H1 (cell line): ENCODE results near the gene TSPAN33. TPM values are rescaled to one million over a fixed set of nuclear protein-coding genes. Genes with fewer than 3 reads are reported as not detected.

Experiments used
- CTCF ChIA-PET: fragments of 300-600 bp; sonication (Branson Sonifier 250); formaldehyde crosslinking; loops from one replicate; lab custom pipeline; 2021; ENCODE audit not compliant: partially characterized antibody; lab: Charles Lee
- POLR2A ChIA-PET: fragments of 300-600 bp; sonication (Branson Sonifier 250); formaldehyde crosslinking; loops from one replicate; lab custom pipeline; 2021; ENCODE audit warnings: inconsistent platforms; ENCODE audit not compliant: partially characterized antibody; lab: Charles Lee
- DNase-seq, 2 experiments: peaks; one replicate each; pipeline versions ENCODE4 v3.0.0 to v3.0.0-alpha.2; 2010 to 2022; ENCODE audit warnings: low spot score in 2 of 2, low read depth in 1 of 2, mixed read lengths in 1 of 2
- FAIRE-seq: peaks from 2 replicates; lab custom pipeline; 2011; peaks lifted over from hg19 to GRCh38; lab: Jason Lieb, UNC
- H2AFZ ChIP-seq: 2 replicates; pipeline ENCODE4 v1.8.1; 2012; ENCODE audit warnings: low read length, inconsistent platforms
- H2AK5ac ChIP-seq: 2 replicates; pipeline ENCODE4 v1.6.1; 2013; ENCODE audit warnings: low read depth, low read length
- H2BK120ac ChIP-seq: replicated peaks from 2 replicates; pipeline ENCODE3; 2013; ENCODE audit warnings: low read depth, low read length, inconsistent platforms
- H2BK12ac ChIP-seq: 2 replicates; pipeline ENCODE4 v1.6.1; 2013; ENCODE audit warnings: low read depth, low read length
- H2BK15ac ChIP-seq: 2 replicates; pipeline ENCODE4 v1.6.1; 2013; ENCODE audit warnings: low read length
- H2BK20ac ChIP-seq: 2 replicates; pipeline ENCODE4 v1.6.1; 2013; ENCODE audit warnings: low read length
- H2BK5ac ChIP-seq: 2 replicates; pipeline ENCODE4 v1.6.1; 2013; ENCODE audit warnings: low read depth, low read length
- H3K14ac ChIP-seq: 2 replicates; pipeline ENCODE4 v1.6.1; 2013; ENCODE audit warnings: inconsistent platforms; ENCODE audit not compliant: insufficient read length
- H3K18ac ChIP-seq: 2 replicates; pipeline ENCODE4 v1.6.1; 2013; ENCODE audit warnings: low read length; ENCODE audit errors: extremely low read depth
- H3K23ac ChIP-seq: 2 replicates; pipeline ENCODE4 v1.6.1; 2013; ENCODE audit warnings: inconsistent platforms; ENCODE audit not compliant: insufficient read length
- H3K23me2 ChIP-seq: 2 replicates; pipeline ENCODE4 v1.6.1; 2013; ENCODE audit warnings: low read depth, low read length
- H3K27ac ChIP-seq: 2 replicates; pipeline ENCODE4 v1.6.1; 2011; ENCODE audit warnings: low read depth, low read length, inconsistent platforms
- H3K27me3 ChIP-seq, 4 experiments: replicated peaks in 1 of 4; 1 replicate in 1 of 4; 2 replicates in 3 of 4; pipeline versions ENCODE4 v1.6.1 to v1.8.1; 2011 to 2013; ENCODE audit warnings: low read length in 3 of 4, mild to moderate bottlenecking in 3 of 4, inconsistent platforms in 2 of 4, mixed read lengths in 2 of 4, moderate library complexity in 1 of 4; ENCODE audit not compliant: control insufficient read depth in 3 of 4, insufficient read depth in 3 of 4; ENCODE audit errors: extremely low read depth in 1 of 4
- H3K36me3 ChIP-seq, 4 experiments: 2 replicates each; pipeline versions ENCODE4 v1.6.1 to v1.8.1; 2011 to 2013; ENCODE audit warnings: mild to moderate bottlenecking in 4 of 4, low read length in 3 of 4, moderate library complexity in 2 of 4, control low read depth in 1 of 4, inconsistent platforms in 1 of 4; ENCODE audit not compliant: insufficient read depth in 4 of 4, control insufficient read depth in 2 of 4
- H3K4ac ChIP-seq: replicated peaks from 2 replicates; pipeline ENCODE3; 2013; ENCODE audit warnings: low read length, low read depth, mixed read lengths, inconsistent platforms; ENCODE audit not compliant: insufficient read length
- H3K4me1 ChIP-seq, 4 experiments: replicated peaks in 1 of 4; 1 replicate in 1 of 4; 2 replicates in 3 of 4; pipeline versions ENCODE4 v1.6.1 to v1.8.1; 2011 to 2013; ENCODE audit warnings: low read length in 3 of 4, inconsistent platforms in 2 of 4, mixed read lengths in 1 of 4; ENCODE audit not compliant: insufficient read depth in 4 of 4, control insufficient read depth in 3 of 4
- H3K4me2 ChIP-seq, 2 experiments: 2 replicates each; pipeline versions ENCODE4 v1.6.1 to v1.8.1; 2011 to 2013; ENCODE audit warnings: low read depth in 2 of 2, low read length in 2 of 2, control low read depth in 1 of 2, inconsistent platforms in 1 of 2, mild to moderate bottlenecking in 1 of 2; ENCODE audit not compliant: insufficient read depth in 1 of 2
- H3K4me3 ChIP-seq, 4 experiments: fragments of 200-600, 300-600 bp in 1 of 4; sonication (generic), shearing (Covaris generic), sonication (Bioruptor Twin) in 1 of 4; 2 replicates each; pipeline versions ENCODE4 v1.5.1 to v1.8.1; 2011 to 2016; ENCODE audit warnings: low read length in 4 of 4, low read depth in 3 of 4, control low read depth in 2 of 4, inconsistent platforms in 2 of 4, mild to moderate bottlenecking in 2 of 4, mixed read lengths in 1 of 4, moderate library complexity in 1 of 4; ENCODE audit not compliant: insufficient read depth in 2 of 4; ENCODE audit errors: extremely low read depth in 1 of 4
- H3K56ac ChIP-seq: replicated peaks from 2 replicates; pipeline ENCODE3; 2013; ENCODE audit warnings: low read depth, mild to moderate bottlenecking, mixed read lengths, low read length, inconsistent platforms; ENCODE audit not compliant: insufficient read length
- H3K79me1 ChIP-seq: 2 replicates; pipeline ENCODE4 v1.6.1; 2013; ENCODE audit warnings: low read depth, low read length, control low read depth
- H3K79me2 ChIP-seq, 2 experiments: 2 replicates each; pipeline versions ENCODE4 v1.6.1 to v1.8.1; 2012 to 2013; ENCODE audit warnings: low read length in 2 of 2, mild to moderate bottlenecking in 2 of 2, inconsistent platforms in 1 of 2; ENCODE audit not compliant: insufficient read depth in 2 of 2, control insufficient read depth in 1 of 2
- H3K9ac ChIP-seq, 4 experiments: replicated peaks in 1 of 4; 1 replicate in 1 of 4; 2 replicates in 3 of 4; pipeline versions ENCODE4 v1.6.1 to v1.8.1; 2011 to 2013; ENCODE audit warnings: low read depth in 3 of 4, low read length in 3 of 4, control low read depth in 2 of 4, mild to moderate bottlenecking in 2 of 4, moderate library complexity in 2 of 4, inconsistent platforms in 1 of 4; ENCODE audit errors: extremely low read depth in 1 of 4
- H3K9me3 ChIP-seq, 2 experiments: 2 replicates each; pipeline versions ENCODE4 v1.6.1 to v1.8.1; 2012 to 2013; ENCODE audit warnings: mild to moderate bottlenecking in 2 of 2, moderate library complexity in 2 of 2, control low read depth in 1 of 2, inconsistent platforms in 1 of 2, low read depth in 1 of 2, low read length in 1 of 2, mixed read lengths in 1 of 2; ENCODE audit not compliant: insufficient read depth in 2 of 2
- H4K20me1 ChIP-seq, 2 experiments: replicated peaks in 1 of 2; 2 replicates each; pipeline versions ENCODE3 to v1.8.1; 2011 to 2013; ENCODE audit warnings: inconsistent platforms in 2 of 2, low read length in 2 of 2, mild to moderate bottlenecking in 1 of 2; ENCODE audit not compliant: insufficient read depth in 2 of 2, control insufficient read depth in 1 of 2
- H4K5ac ChIP-seq: 2 replicates; pipeline ENCODE4 v1.6.1; 2013; ENCODE audit warnings: low read length, low read depth, mixed read lengths, inconsistent platforms; ENCODE audit not compliant: insufficient read length
- H4K8ac ChIP-seq: 2 replicates; pipeline ENCODE4 v1.8.0; 2013; ENCODE audit warnings: mild to moderate bottlenecking, moderate library complexity, low read length, inconsistent platforms; ENCODE audit not compliant: insufficient read depth; ENCODE audit errors: extremely low read depth
- H4K91ac ChIP-seq: replicated peaks from 2 replicates; pipeline ENCODE3; 2013; ENCODE audit warnings: low read length, mixed read lengths, inconsistent platforms; ENCODE audit not compliant: insufficient read length
- BCL11A ChIP-seq, 2 experiments: IDR thresholded peaks; one replicate each; pipeline ENCODE4 v1.6.1; 2011; ENCODE audit warnings: low read depth in 2 of 2, low read length in 2 of 2, mild to moderate bottlenecking in 2 of 2
- CBX5 ChIP-seq: fragments of 300-800, 300-1000 bp; sonication (generic); IDR thresholded peaks from 2 replicates; pipeline ENCODE4 v1.7.1; 2016; ENCODE audit warnings: antibody characterized with exemption, low read length, low read depth
- GABPA ChIP-seq: IDR thresholded peaks from 2 replicates; pipeline ENCODE4 v1.6.1; 2011; ENCODE audit warnings: mild to moderate bottlenecking, low read length, moderate library complexity, borderline replicate concordance; ENCODE audit not compliant: insufficient read depth
- HDAC2 ChIP-seq, 2 experiments: fragments of 300-600 bp in 1 of 2; sonication (generic) in 1 of 2; IDR thresholded peaks; 2 replicates each; pipeline ENCODE4 v1.6.1; 2011 to 2012; ENCODE audit warnings: low read depth in 2 of 2, low read length in 2 of 2, mild to moderate bottlenecking in 2 of 2, moderate library complexity in 2 of 2, borderline replicate concordance in 1 of 2, inconsistent platforms in 1 of 2
- KDM1A ChIP-seq: fragments of 200-600, 300-600 bp; sonication (generic); IDR thresholded peaks from 2 replicates; pipeline ENCODE4 v1.7.1; 2016; ENCODE audit warnings: mild to moderate bottlenecking, low read length, borderline replicate concordance
- NANOG ChIP-seq: IDR thresholded peaks from 2 replicates; pipeline ENCODE4 v1.6.1; 2011; ENCODE audit warnings: low read length, low read depth, mild to moderate bottlenecking, inconsistent platforms; ENCODE audit not compliant: insufficient read depth, poor library complexity, severe bottlenecking
- RAD21 ChIP-seq, 2 experiments: IDR thresholded peaks in 1 of 2; conservative IDR thresholded peaks in 1 of 2; 2 replicates each; pipeline ENCODE4 v1.6.1; 2011; ENCODE audit warnings: low read depth in 2 of 2, low read length in 2 of 2, improper control_type of control experiment in 1 of 2, inconsistent platforms in 1 of 2, mild to moderate bottlenecking in 1 of 2, moderate library complexity in 1 of 2
- WGBS, 2 experiments: shearing (Covaris generic) in 1 of 2; methylation state at CpG; one replicate each; pipeline versions ENCODE4 v1.1.6 to v1.1.7; 2013 to 2015; ENCODE audit warnings: low lambda C conversion rate in 2 of 2, mixed read lengths in 2 of 2, inconsistent platforms in 1 of 2, low coverage in 1 of 2, missing lambda C conversion rate in 1 of 2; ENCODE audit not compliant: insufficient replicate concordance in 2 of 2, insufficient coverage in 1 of 2, insufficient read length in 1 of 2; ENCODE audit errors: extremely low coverage in 1 of 2, missing lambda C conversion rate in 1 of 2; 5-methylcytosine and 5-hydroxymethylcytosine counted together
- polyA plus RNA-seq, 7 experiments: library from polyadenylated mRNA; depleted of rRNA in 3 of 7; stranded (reverse) in 5 of 7; unstranded in 2 of 7; fragments of >200 nt in 5 of 7; fragments of 200-250 nt in 2 of 7; gene quantifications; 1 replicate in 5 of 7; 2 replicates in 1 of 7; 4 replicates in 1 of 7; pipeline versions ENCODE4 v1.2.1 to v1.2.3, GENCODE V29; 2011 to 2013; ENCODE audit warnings: missing spikeins in 2 of 7, mixed read lengths in 2 of 7
- total RNA-seq: library from RNA; stranded (reverse); fragmentation: NEBNext Ultra II Directional; extraction: Animal tissue kit (Norgen Biotek cat#: 25700); gene quantifications from 2 replicates; pipeline ENCODE4 v1.2.1, GENCODE V29; 2021
- TF ChIP-seq, protein P1 (sequence below), 3 experiments: IDR thresholded peaks; 1 replicate in 2 of 3; 2 replicates in 1 of 3; pipeline versions ENCODE4 v1.5.1 to v1.6.1; 2011; ENCODE audit warnings: low read length in 3 of 3, mild to moderate bottlenecking in 3 of 3, inconsistent platforms in 2 of 3, low read depth in 1 of 3, moderate library complexity in 1 of 3; ENCODE audit not compliant: insufficient read depth in 1 of 3; ENCODE audit errors: control extremely low read depth in 1 of 3

Gene TSPAN33
- total and polyA plus RNA-seq, 2 of the 8 experiments (the other 6 are each of a cell fraction or from before 2014, with no cell fraction given) = 42.8 to 47.1 TPM

DNA sequence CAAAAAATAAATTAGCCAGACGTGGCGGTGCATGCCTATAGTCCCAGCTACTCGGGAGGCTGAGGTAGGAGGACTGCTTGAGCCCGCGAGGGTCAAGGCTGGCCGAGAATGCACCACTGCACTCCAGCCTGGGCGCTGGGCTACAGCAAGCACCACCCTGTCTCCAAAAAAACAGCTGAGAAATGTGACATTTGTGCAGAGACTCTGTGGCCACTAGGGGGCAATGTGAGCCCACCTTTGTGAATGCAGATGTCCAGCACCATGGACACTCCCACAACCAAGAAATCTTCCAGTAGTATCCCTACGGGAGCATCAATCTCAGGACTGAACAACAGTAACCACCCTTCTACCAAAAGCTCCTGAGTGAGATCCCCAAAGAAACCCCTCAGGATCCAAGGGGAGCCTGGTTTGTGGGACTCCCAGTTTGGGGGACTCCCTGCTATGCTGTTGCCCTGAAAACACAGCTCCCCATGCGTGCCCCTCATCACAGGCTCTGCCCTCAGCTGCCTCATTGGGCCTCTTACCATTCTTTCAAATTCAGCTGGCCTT is 74.1 kb downstream of the TSPAN33 start:
- Histone ChIP-seq H2BK15ac (no peak overlapping the region), H3K14ac (no peak overlapping the region), H3K4me1 (no peaks in the 10 kb centered on the region; a peak in 1 of 7 replicates), H4K5ac (no peak overlapping the region), H3K27me3 (no peaks in the 10 kb centered on the region), H2BK20ac (no peak overlapping the region), H3K79me1 (no peaks in the 10 kb centered on the region), H3K4me2 (no peak overlapping the region), H3K79me2 (no peaks in the 10 kb centered on the region), H3K23ac (no peak overlapping the region), H3K56ac (no peak overlapping the region), H2BK12ac (0 out of 2 replicates have a peak overlapping the region, but pooled peaks have one; percentile 17), H3K9me3 (peaks cover 3 to 16% of the 10 kb centered on the region in 2 experiments; a peak in 2 of 4 replicates), H4K8ac (no peak overlapping the region), H3K36me3 (peaks cover 0 to 6% (median 0%) of the 10 kb centered on the region in 4 experiments; a peak in 1 of 8 replicates), H3K23me2 (no peaks in the 10 kb centered on the region), H4K91ac (no peak overlapping the region), H3K27ac (no peak overlapping the region), H2AFZ (no peak overlapping the region), H4K20me1 (no peaks in the 10 kb centered on the region), H2AK5ac (no peak overlapping the region), H2BK120ac (no peak overlapping the region), H3K4ac (no peak overlapping the region), H3K9ac (no peak overlapping the region), H3K4me3 (no peak overlapping the region), H2BK5ac (no peak overlapping the region), H3K18ac (no peak overlapping the region; the same call in 1 of the 2 replicates)
- FAIRE-seq = peak; percentile 78
- peak; percentile 50 to 90 for DNase-seq
- CTCF ChIA-PET = interaction anchor here (0.6 to 9.1 kb wide), 76 partner anchors 9 to 610 kb away, joined by 3 to 142 read pairs (median 4); partner anchors contain the start of gene STRIP2
- 29% methylated on average over 9 of the region's 9 CpGs; no CpG with 5 or more reads in 1 of the 2 experiments for WGBS, 2 experiments
- POLR2A ChIA-PET = interaction anchor here (0.6 to 1.3 kb wide), 8 partner anchors 27 to 148 kb away, joined by 3 to 5 read pairs (median 3); no protein-coding TSS in a partner anchor
- TF ChIP-seq HDAC2 (IDR thresholded peaks at IDR 0.05; ENCODE audit: borderline replicate concordance in 1 of 2, low read depth in 2 of 2, low read length in 2 of 2) = 0 out of 4 replicates have a peak, but pooled peaks of 1 of the 2 experiments have one; percentile 48
- peak; percentile 98 to 99 for TF ChIP-seq RAD21 (IDR thresholded peaks at IDR 0.05 in 1 of 2, conservative IDR thresholded peaks at IDR 0.05 in 1 of 2; ENCODE audit: low read depth in 2 of 2, low read length in 2 of 2)
- no peak for TF ChIP-seq CBX5
- TF ChIP-seq BCL11A (IDR thresholded peaks at IDR 0.05; ENCODE audit: low read depth in 2 of 2, low read length in 2 of 2) = no peak
- TF ChIP-seq NANOG = no peak
- TF ChIP-seq, protein P1, sequence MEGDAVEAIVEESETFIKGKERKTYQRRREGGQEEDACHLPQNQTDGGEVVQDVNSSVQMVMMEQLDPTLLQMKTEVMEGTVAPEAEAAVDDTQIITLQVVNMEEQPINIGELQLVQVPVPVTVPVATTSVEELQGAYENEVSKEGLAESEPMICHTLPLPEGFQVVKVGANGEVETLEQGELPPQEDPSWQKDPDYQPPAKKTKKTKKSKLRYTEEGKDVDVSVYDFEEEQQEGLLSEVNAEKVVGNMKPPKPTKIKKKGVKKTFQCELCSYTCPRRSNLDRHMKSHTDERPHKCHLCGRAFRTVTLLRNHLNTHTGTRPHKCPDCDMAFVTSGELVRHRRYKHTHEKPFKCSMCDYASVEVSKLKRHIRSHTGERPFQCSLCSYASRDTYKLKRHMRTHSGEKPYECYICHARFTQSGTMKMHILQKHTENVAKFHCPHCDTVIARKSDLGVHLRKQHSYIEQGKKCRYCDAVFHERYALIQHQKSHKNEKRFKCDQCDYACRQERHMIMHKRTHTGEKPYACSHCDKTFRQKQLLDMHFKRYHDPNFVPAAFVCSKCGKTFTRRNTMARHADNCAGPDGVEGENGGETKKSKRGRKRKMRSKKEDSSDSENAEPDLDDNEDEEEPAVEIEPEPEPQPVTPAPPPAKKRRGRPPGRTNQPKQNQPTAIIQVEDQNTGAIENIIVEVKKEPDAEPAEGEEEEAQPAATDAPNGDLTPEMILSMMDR (IDR thresholded peaks at IDR 0.05; ENCODE audit: control extremely low read depth in 1 of 3, insufficient read depth in 1 of 3, low read depth in 1 of 3, low read length in 3 of 3) = peak; percentile 78 to 96 (median 94)
- TF ChIP-seq KDM1A = peak; percentile 41; the same call in 1 of the 2 replicates
- no peak for TF ChIP-seq GABPA
